ENCODE measurements around the gene GDPD4. TPM values are rescaled to one million over a fixed set of nuclear protein-coding genes. Genes with fewer than 3 reads are reported as not detected.

Gene GDPD4
- total and polyA plus RNA-seq, 4 experiments from 2014 or later: not detected

DNA sequence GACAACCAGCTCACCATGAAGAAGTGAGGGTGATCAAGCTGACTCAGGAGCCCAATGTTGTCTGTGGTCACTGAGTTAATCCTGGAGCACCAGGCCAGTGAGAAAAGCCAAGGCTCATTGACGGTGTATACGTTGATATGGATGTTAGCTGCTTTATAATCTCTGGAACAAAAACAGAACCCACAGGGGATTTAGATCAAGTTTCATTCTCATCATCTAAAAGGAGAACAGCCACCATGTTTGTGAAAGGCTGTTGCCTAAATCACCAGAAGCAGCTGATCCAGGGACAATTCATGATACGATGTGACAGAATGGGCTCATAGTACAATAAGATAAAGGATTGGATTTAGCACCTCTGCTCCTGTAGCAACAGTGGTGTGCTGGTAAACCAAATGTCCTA, 68.5 kb downstream of the GDPD4 start:
- Histone ChIP-seq H3K4me1 (ENCODE audit: insufficient read depth, low read length) (no peaks in the 10 kb centered on the region), H3K9me3 (ENCODE audit: control insufficient read depth in 1 of 2, low read length in 2 of 2) (no peaks in the 10 kb centered on the region), H3K36me3 (ENCODE audit: insufficient read depth, low read length) (no peaks in the 10 kb centered on the region), H3K4me3 (ENCODE audit: low read length in 2 of 2) (no peak overlapping the region), H3K27ac (ENCODE audit: low read depth, low read length) (no peak overlapping the region), H3K27me3 (ENCODE audit: insufficient read depth, low read length) (no peaks in the 10 kb centered on the region)
- intact Hi-C loops (cut with micrococcal nuclease): no loop called here
- H3K4me3 Mint-ChIP-seq: no peak overlapping the region
- H3K36me3 Mint-ChIP-seq: no peaks in the 10 kb centered on the region
- H3K27me3 Mint-ChIP-seq: peaks cover 4 to 5% of the 10 kb centered on the region in 2 donors
- ChIA-PET POLR2A (ENCODE audit: partially characterized antibody) (no interaction called here), CTCF (ENCODE audit: partially characterized antibody) (interaction anchor here (1.0 kb wide), 1 partner anchor 106 kb away, joined by 3 read pairs; no protein-coding TSS in a partner anchor)
- H3K27ac Mint-ChIP-seq: no peak overlapping the region
- no peak for DNase-seq
- H3K4me1 Mint-ChIP-seq: no peaks in the 10 kb centered on the region
- peaks cover 0 to 1% (median 0%) of the 10 kb centered on the region in 8 donors for H3K9me3 Mint-ChIP-seq

DNA sequence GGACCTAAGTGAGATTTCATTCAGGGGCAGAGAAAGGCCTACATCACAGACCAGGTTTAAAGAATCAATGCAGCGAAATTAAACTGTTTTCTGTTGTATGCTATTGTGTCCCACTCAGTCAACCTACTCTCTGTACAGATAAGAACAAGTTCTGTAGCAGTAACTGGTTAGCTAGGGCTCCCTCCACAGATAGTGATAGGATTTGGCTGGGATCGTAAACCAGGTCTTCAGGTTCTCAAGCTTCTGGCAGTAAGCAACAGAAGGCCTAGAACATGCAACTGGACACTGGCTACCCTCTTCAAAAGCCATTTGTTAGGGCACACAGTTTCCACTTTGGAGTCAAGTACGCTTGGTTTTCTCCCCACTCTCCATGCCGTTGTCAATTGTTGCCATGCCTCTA, 69.2 kb downstream of the GDPD4 start:
- intact Hi-C loops (cut with micrococcal nuclease): no loop called here
- ChIA-PET POLR2A (ENCODE audit: partially characterized antibody) (no interaction called here), CTCF (ENCODE audit: partially characterized antibody) (interaction anchor here (1.0 kb wide), 1 partner anchor 105 kb away, joined by 3 read pairs; no protein-coding TSS in a partner anchor)
- no peak for DNase-seq
- no peaks in the 10 kb centered on the region for H3K36me3 Mint-ChIP-seq
- H3K27me3 Mint-ChIP-seq: peaks cover 6 to 9% of the 10 kb centered on the region in 2 donors
- H3K27ac ChIP-seq (ENCODE audit: low read depth, low read length): no peak overlapping the region
- H3K9me3 Mint-ChIP-seq: peaks cover 0 to 1% (median 0%) of the 10 kb centered on the region in 8 donors
- no peak overlapping the region for H3K4me3 Mint-ChIP-seq
- H3K4me1 Mint-ChIP-seq: no peaks in the 10 kb centered on the region
- no peak overlapping the region for H3K4me3 ChIP-seq (ENCODE audit: low read length in 2 of 2)
- H3K36me3 ChIP-seq (ENCODE audit: insufficient read depth, low read length): no peaks in the 10 kb centered on the region
- H3K9me3 ChIP-seq (ENCODE audit: control insufficient read depth in 1 of 2, low read length in 2 of 2): no peaks in the 10 kb centered on the region
- H3K4me1 ChIP-seq (ENCODE audit: insufficient read depth, low read length): no peaks in the 10 kb centered on the region
- no peak overlapping the region for H3K27ac Mint-ChIP-seq
- H3K27me3 ChIP-seq (ENCODE audit: insufficient read depth, low read length): no peaks in the 10 kb centered on the region

DNA sequence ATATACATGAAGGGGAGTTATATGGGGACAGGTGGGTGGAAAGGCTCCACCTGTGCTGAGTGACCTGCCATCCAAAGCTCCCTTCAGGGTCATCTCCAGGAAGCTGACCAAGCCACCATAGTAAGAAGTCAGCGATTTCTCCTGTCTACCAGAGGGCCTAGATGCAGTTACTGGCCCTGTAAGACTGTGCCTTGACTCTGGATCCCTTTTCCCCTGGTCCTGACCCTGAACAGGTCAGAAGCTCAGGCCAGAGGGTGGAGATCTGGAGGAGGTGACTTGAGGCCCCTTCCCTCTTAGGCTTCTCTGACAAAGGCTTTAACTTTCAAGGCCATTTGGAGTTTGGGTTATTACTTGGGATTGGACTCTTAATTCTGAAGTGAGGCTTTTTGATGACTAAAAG, 69.7 kb downstream of the GDPD4 start:
- H3K4me1 ChIP-seq (ENCODE audit: insufficient read depth, low read length): no peaks in the 10 kb centered on the region
- Mint-ChIP-seq H3K4me1 (no peaks in the 10 kb centered on the region), H3K27ac (no peak overlapping the region), H3K36me3 (no peaks in the 10 kb centered on the region), H3K27me3 (peaks cover 9 to 12% of the 10 kb centered on the region in 2 donors), H3K9me3 (peaks cover 0 to 5% (median 0%) of the 10 kb centered on the region in 8 donors), H3K4me3 (no peak overlapping the region)
- H3K27me3 ChIP-seq (ENCODE audit: insufficient read depth, low read length): no peaks in the 10 kb centered on the region
- H3K4me3 ChIP-seq (ENCODE audit: low read length in 2 of 2): no peak overlapping the region
- ChIA-PET CTCF (ENCODE audit: partially characterized antibody) (no interaction called here), POLR2A (ENCODE audit: partially characterized antibody) (no interaction called here)
- no peak overlapping the region for H3K27ac ChIP-seq (ENCODE audit: low read depth, low read length)
- H3K36me3 ChIP-seq (ENCODE audit: insufficient read depth, low read length): no peaks in the 10 kb centered on the region
- intact Hi-C loops (cut with micrococcal nuclease): no loop called here
- no peak for DNase-seq
- no peaks in the 10 kb centered on the region for H3K9me3 ChIP-seq (ENCODE audit: control insufficient read depth in 1 of 2, low read length in 2 of 2)

DNA sequence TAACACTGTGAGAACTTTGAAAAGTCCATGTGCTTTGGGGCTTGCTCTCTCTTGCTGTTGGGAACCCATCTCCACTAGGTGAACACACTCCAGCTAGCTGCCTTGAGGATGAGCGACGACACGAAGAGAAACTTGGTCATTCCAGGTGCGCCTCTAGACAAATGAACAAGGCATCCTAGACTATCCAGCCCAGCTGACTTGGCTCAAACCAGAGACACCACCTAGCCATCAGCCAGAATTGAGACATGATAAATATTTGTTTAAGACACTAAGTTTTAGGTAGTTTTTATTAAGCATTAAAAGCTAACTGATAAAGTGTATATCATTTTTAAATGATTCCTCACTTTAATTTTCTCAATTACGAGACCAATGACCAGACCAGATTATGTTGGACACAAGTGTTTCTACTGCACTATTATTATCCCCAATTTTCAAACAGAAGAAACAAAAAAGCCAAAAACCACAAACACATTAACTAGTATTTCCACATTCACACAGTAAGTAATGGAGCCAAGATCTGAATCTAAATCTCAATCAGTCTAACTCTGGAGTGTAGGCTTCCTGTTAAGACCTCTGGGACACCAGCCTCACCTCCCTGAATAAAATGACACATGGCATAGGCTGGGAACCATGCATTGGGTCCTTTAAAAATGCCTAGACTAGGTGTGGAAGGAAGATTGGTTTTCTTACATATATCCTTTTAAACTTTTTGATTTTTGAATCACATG, 70.4 kb downstream of the GDPD4 start:
- intact Hi-C loops (cut with micrococcal nuclease): no loop called here
- H3K36me3 ChIP-seq (ENCODE audit: insufficient read depth, low read length): no peaks in the 10 kb centered on the region
- no peak for DNase-seq
- Mint-ChIP-seq H3K4me3 (no peak overlapping the region), H3K9me3 (peaks cover 0 to 5% (median 0%) of the 10 kb centered on the region in 8 donors), H3K4me1 (no peaks in the 10 kb centered on the region), H3K27me3 (peaks cover 9 to 15% of the 10 kb centered on the region in 2 donors), H3K36me3 (no peaks in the 10 kb centered on the region), H3K27ac (no peak overlapping the region)
- no peak overlapping the region for H3K27ac ChIP-seq (ENCODE audit: low read depth, low read length)
- H3K4me3 ChIP-seq (ENCODE audit: low read length in 2 of 2): no peak overlapping the region
- ChIA-PET CTCF (ENCODE audit: partially characterized antibody) (no interaction called here), POLR2A (ENCODE audit: partially characterized antibody) (no interaction called here)
- H3K27me3 ChIP-seq (ENCODE audit: insufficient read depth, low read length): no peaks in the 10 kb centered on the region
- no peaks in the 10 kb centered on the region for H3K9me3 ChIP-seq (ENCODE audit: control insufficient read depth in 1 of 2, low read length in 2 of 2)
- no peaks in the 10 kb centered on the region for H3K4me1 ChIP-seq (ENCODE audit: insufficient read depth, low read length)

DNA sequence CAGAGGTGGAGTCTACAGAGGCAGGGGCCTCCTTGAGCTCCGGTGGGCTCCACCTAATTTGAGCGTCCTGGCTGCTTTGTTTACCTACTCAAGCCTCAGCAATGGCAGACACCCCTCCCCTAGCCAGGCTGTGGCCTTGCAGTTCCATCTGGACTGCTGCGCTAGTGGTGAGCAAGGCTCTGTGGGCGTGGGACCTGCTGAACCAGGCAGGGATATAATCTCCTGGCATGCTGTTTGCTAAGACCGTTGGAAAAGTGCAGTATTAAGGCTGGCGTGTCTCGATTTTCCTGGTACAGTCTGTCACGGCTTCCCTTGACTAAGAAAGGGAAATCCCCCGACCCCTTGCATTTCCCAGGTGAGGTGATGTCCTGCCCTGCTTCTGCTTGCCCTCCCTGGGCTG, 77.7 kb downstream of the GDPD4 start:
- H3K4me1 ChIP-seq (ENCODE audit: insufficient read depth, low read length): no peaks in the 10 kb centered on the region
- no peaks in the 10 kb centered on the region for H3K9me3 ChIP-seq (ENCODE audit: control insufficient read depth in 1 of 2, low read length in 2 of 2)
- no peaks in the 10 kb centered on the region for H3K36me3 Mint-ChIP-seq
- no peak overlapping the region for H3K27ac ChIP-seq (ENCODE audit: low read depth, low read length)
- no peak overlapping the region for H3K4me3 ChIP-seq (ENCODE audit: low read length in 2 of 2)
- no peak overlapping the region for H3K4me3 Mint-ChIP-seq
- no peak for DNase-seq
- H3K27me3 ChIP-seq (ENCODE audit: insufficient read depth, low read length): no peaks in the 10 kb centered on the region
- no peaks in the 10 kb centered on the region for H3K4me1 Mint-ChIP-seq
- intact Hi-C loops (cut with micrococcal nuclease): no loop called here
- H3K9me3 Mint-ChIP-seq: peaks cover 0 to 14% (median under 1%) of the 10 kb centered on the region in 8 donors
- no peak overlapping the region for H3K27ac Mint-ChIP-seq
- ChIA-PET POLR2A (ENCODE audit: partially characterized antibody) (no interaction called here), CTCF (ENCODE audit: partially characterized antibody) (no interaction called here)
- H3K36me3 ChIP-seq (ENCODE audit: insufficient read depth, low read length): no peaks in the 10 kb centered on the region
- H3K27me3 Mint-ChIP-seq: peaks cover 14 to 37% of the 10 kb centered on the region in 2 donors

DNA sequence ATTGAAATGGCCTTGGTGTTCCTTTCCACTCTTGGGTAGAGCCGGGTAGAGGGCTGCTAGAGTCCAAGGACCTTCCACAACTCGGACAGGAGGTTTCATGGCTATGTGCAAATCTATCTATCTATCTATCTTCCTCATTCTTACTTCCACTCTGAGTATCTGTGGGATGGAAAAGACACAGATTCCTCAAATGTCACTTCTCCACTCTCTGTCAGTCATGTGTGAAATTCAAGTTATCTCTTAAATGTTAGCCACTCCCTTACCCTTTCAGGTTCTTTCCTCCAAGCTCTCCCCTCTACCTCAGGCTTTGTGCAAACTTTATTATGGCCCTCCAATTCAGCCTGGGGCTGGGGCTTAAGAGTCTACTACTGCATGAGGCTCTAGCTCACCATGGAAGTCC, 84.3 kb downstream of the GDPD4 start:
- no peak overlapping the region for H3K27ac ChIP-seq (ENCODE audit: low read depth, low read length)
- intact Hi-C loops (cut with micrococcal nuclease): no loop called here
- POLR2A ChIA-PET (ENCODE audit: partially characterized antibody): no interaction called here
- Mint-ChIP-seq H3K27ac (no peak overlapping the region), H3K4me3 (no peak overlapping the region), H3K4me1 (no peaks in the 10 kb centered on the region), H3K27me3 (peaks cover 2 to 13% of the 10 kb centered on the region in 2 donors), H3K36me3 (no peaks in the 10 kb centered on the region), H3K9me3 (peaks cover 0 to 11% (median 0%) of the 10 kb centered on the region in 8 donors)
- no peaks in the 10 kb centered on the region for H3K27me3 ChIP-seq (ENCODE audit: insufficient read depth, low read length)
- CTCF ChIA-PET (ENCODE audit: partially characterized antibody): no interaction called here
- H3K9me3 ChIP-seq (ENCODE audit: control insufficient read depth in 1 of 2, low read length in 2 of 2): no peaks in the 10 kb centered on the region
- no peak for DNase-seq
- no peaks in the 10 kb centered on the region for H3K4me1 ChIP-seq (ENCODE audit: insufficient read depth, low read length)
- H3K36me3 ChIP-seq (ENCODE audit: insufficient read depth, low read length): no peaks in the 10 kb centered on the region
- H3K4me3 ChIP-seq (ENCODE audit: low read length in 2 of 2): no peak overlapping the region

DNA sequence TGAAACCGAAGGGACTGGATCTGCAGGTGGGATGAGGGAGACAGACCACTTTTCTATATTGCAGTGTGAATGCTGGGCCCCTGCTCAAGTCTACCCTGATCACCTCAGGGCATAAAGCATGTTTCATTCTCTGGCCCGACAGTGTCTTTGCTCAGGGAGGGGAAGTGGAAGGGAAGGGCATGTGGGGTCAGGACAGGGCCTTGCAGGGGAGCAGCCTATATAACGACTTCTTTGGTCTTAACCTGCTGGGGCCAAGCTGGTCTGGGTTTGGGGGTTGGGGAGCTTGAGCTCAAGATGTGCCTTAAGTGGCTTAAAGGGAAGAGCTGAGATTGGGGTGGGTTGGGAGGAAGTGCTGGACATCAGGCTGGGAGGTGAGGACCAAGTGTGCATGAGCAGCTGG, 86.4 kb downstream of the GDPD4 start:
- CTCF ChIA-PET (ENCODE audit: partially characterized antibody): no interaction called here

More for the DNA sequence above, 86.4 kb downstream of the GDPD4 start:
- Mint-ChIP-seq H3K4me3 (no peak overlapping the region), H3K36me3 (no peaks in the 10 kb centered on the region), H3K27me3 (peaks cover 0 to 4% of the 10 kb centered on the region in 2 donors), H3K9me3 (peaks cover 0 to 9% (median 0%) of the 10 kb centered on the region in 8 donors), H3K27ac (no peak overlapping the region), H3K4me1 (no peaks in the 10 kb centered on the region)
- POLR2A ChIA-PET (ENCODE audit: partially characterized antibody): no interaction called here
- no peak overlapping the region for H3K4me3 ChIP-seq (ENCODE audit: low read length in 2 of 2)
- intact Hi-C loops (cut with micrococcal nuclease): no loop called here
- H3K27me3 ChIP-seq (ENCODE audit: insufficient read depth, low read length): no peaks in the 10 kb centered on the region
- no peaks in the 10 kb centered on the region for H3K9me3 ChIP-seq (ENCODE audit: control insufficient read depth in 1 of 2, low read length in 2 of 2)
- no peak for DNase-seq
- H3K4me1 ChIP-seq (ENCODE audit: insufficient read depth, low read length): no peaks in the 10 kb centered on the region
- H3K36me3 ChIP-seq (ENCODE audit: insufficient read depth, low read length): no peaks in the 10 kb centered on the region
- H3K27ac ChIP-seq (ENCODE audit: low read depth, low read length): no peak overlapping the region
